Activated naive CD8-positive, alpha-beta T cell treated with anti-CD3 and anti-CD28 coated beads for 36 hours (primary cell): Measurements from ENCODE around the gene SERPINA12. TPM values are rescaled to one million over a fixed set of nuclear protein-coding genes. Genes with fewer than 3 reads are reported as not detected.

ENCODE experiments used
- DNase-seq: peaks from one replicate; pipeline ENCODE4 v3.0.0; 2021
- H3K27ac Mint-ChIP-seq: one replicate; pipeline ENCODE4 v1.8.0; 2022; ENCODE audit warnings: mild to moderate bottlenecking, moderate library complexity, mixed read lengths
- H3K27me3 Mint-ChIP-seq: one replicate; pipeline ENCODE4 v1.8.0; 2022; ENCODE audit warnings: mild to moderate bottlenecking, mixed read lengths
- H3K36me3 Mint-ChIP-seq: one replicate; pipeline ENCODE4 v1.8.0; 2021; ENCODE audit warnings: mild to moderate bottlenecking, mixed read lengths
- H3K4me1 Mint-ChIP-seq: one replicate; pipeline ENCODE4 v1.8.0; 2021; ENCODE audit warnings: mixed read lengths
- H3K4me3 Mint-ChIP-seq: one replicate; pipeline ENCODE4 v1.8.0; 2022; ENCODE audit warnings: mild to moderate bottlenecking, moderate library complexity, mixed read lengths
- H3K9me3 Mint-ChIP-seq: one replicate; pipeline ENCODE4 v1.8.0; 2022; ENCODE audit warnings: mixed read lengths
- total RNA-seq, 2 experiments: library from RNA; stranded (reverse); gene quantifications; one replicate each; pipeline ENCODE4 v1.2.3, GENCODE V29; 2021

The SERPINA12 gene
- total RNA-seq: not detected

- DNase-seq: no peak
- no peak within 1 kb of the TSS for H3K27ac Mint-ChIP-seq
- no peaks in the 10 kb centered on the region for H3K4me1 Mint-ChIP-seq
- H3K36me3 Mint-ChIP-seq: no peaks in the 10 kb centered on the region
- H3K4me3 Mint-ChIP-seq: no peak within 1 kb of the TSS
- H3K9me3 Mint-ChIP-seq: no peaks in the 10 kb centered on the region
- peaks cover 7% of the 10 kb centered on the region for H3K27me3 Mint-ChIP-seq
Observed at GRCh38 chr14:94509356-94509755, at the start of gene SERPINA12. TSS of gene SERPINA12 (minus strand) at chr14:94509469. CDS start at chr14:94498397, 11,072 bp downstream.

DNA sequence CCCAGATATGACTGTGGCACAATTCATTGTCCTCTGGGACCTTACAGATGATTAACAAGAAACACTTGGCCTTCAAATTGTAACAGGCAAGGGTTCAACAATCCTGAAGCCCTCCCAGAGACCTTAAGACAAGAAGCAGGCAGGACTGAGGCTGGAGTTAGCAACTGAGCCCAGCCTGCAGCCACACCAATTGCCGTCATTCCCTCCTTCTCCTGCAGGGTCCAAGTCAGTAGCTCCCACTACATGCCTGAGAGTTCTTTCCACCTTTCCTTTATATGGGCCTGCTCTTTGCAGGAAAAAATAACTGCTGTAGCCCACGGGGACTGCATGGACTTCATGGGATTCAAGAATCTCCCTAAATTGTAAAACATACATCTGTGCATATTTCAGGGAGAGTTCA lies 49.6 kb upstream of the SERPINA12 start:
- no peak overlapping the region for H3K27ac Mint-ChIP-seq
- no peak for DNase-seq
- no peak overlapping the region for H3K4me3 Mint-ChIP-seq
- H3K4me1 Mint-ChIP-seq: no peaks in the 10 kb centered on the region
- no peaks in the 10 kb centered on the region for H3K36me3 Mint-ChIP-seq
- H3K27me3 Mint-ChIP-seq: peaks cover 35% of the 10 kb centered on the region
- H3K9me3 Mint-ChIP-seq: peaks cover 22% of the 10 kb centered on the region

GRCh38 chr14:94557327-94557726 lies 48.1 kb upstream of the SERPINA12 start:
- DNase-seq: no peak
- Mint-ChIP-seq H3K4me3 (no peak overlapping the region), H3K36me3 (no peaks in the 10 kb centered on the region), H3K27me3 (peaks cover 46% of the 10 kb centered on the region), H3K9me3 (peaks cover 22% of the 10 kb centered on the region), H3K27ac (no peak overlapping the region), H3K4me1 (no peaks in the 10 kb centered on the region)

GRCh38 chr14:94555991-94556390 lies 46.7 kb upstream of the SERPINA12 start:
- H3K9me3 Mint-ChIP-seq: peaks cover 22% of the 10 kb centered on the region
- no peak for DNase-seq

GRCh38 chr14:94550041-94550440 lies 40.8 kb upstream of the SERPINA12 start:
- Mint-ChIP-seq H3K27ac (no peak overlapping the region), H3K27me3 (peaks cover 55% of the 10 kb centered on the region), H3K4me3 (no peak overlapping the region), H3K36me3 (no peaks in the 10 kb centered on the region), H3K4me1 (no peaks in the 10 kb centered on the region), H3K9me3 (peaks cover 8% of the 10 kb centered on the region)
- DNase-seq: no peak

More at GRCh38 chr14:94555991-94556390, 46.7 kb upstream of the SERPINA12 start:
- peaks cover 54% of the 10 kb centered on the region for H3K27me3 Mint-ChIP-seq
- H3K36me3 Mint-ChIP-seq: no peaks in the 10 kb centered on the region
- no peak overlapping the region for H3K4me3 Mint-ChIP-seq
- H3K27ac Mint-ChIP-seq: no peak overlapping the region
- H3K4me1 Mint-ChIP-seq: no peaks in the 10 kb centered on the region

GRCh38 chr14:94548999-94549985 lies 40.0 kb upstream of the SERPINA12 start:
- Mint-ChIP-seq H3K27ac (no peak overlapping the region), H3K27me3 (peaks cover 51% of the 10 kb centered on the region), H3K4me1 (no peaks in the 10 kb centered on the region), H3K9me3 (peaks cover 3% of the 10 kb centered on the region), H3K36me3 (no peaks in the 10 kb centered on the region), H3K4me3 (no peak overlapping the region)
- DNase-seq: peak; percentile 43

GRCh38 chr14:94548131-94548998 lies 39.1 kb upstream of the SERPINA12 start:
- Mint-ChIP-seq H3K9me3 (no peaks in the 10 kb centered on the region), H3K27ac (no peak overlapping the region), H3K4me3 (no peak overlapping the region), H3K4me1 (no peaks in the 10 kb centered on the region), H3K36me3 (no peaks in the 10 kb centered on the region), H3K27me3 (peaks cover 42% of the 10 kb centered on the region)
- no peak for DNase-seq

- Mint-ChIP-seq H3K27me3 (peaks cover 36% of the 10 kb centered on the region), H3K27ac (no peak overlapping the region), H3K4me1 (no peaks in the 10 kb centered on the region), H3K4me3 (no peak overlapping the region), H3K36me3 (no peaks in the 10 kb centered on the region), H3K9me3 (no peaks in the 10 kb centered on the region)
- no peak for DNase-seq
Observed at GRCh38 chr14:94547726-94548125, 38.5 kb upstream of the SERPINA12 start.

DNA sequence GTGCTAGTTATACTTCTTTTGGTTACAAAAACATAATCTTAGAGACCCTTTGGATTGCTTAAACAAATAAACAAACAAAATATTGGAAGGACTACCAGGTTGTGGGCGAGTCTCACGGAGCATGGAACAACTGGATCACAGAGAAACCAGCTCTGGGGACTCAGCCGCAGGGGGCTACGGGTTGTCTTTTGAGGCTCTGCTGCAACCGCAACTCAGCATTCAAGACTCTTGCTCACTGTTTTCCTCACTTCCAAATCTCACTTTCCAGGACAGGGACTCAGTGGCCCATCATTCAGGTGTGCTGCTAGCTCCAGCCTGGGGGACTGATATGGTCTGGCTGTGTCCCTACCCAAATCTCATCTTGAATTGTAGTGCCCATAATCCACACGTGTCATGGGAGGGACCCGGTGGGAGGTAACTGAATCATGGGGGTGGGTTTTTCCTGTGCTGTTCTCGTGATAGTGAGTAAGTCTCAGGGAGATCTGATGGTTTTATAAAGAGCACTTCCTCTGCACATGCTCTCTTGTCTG lies 37.9 kb upstream of the SERPINA12 start:
- Mint-ChIP-seq H3K4me3 (no peak overlapping the region), H3K9me3 (no peaks in the 10 kb centered on the region), H3K27me3 (peaks cover 31% of the 10 kb centered on the region), H3K4me1 (no peaks in the 10 kb centered on the region), H3K36me3 (no peaks in the 10 kb centered on the region), H3K27ac (no peak overlapping the region)
- no peak for DNase-seq

DNA sequence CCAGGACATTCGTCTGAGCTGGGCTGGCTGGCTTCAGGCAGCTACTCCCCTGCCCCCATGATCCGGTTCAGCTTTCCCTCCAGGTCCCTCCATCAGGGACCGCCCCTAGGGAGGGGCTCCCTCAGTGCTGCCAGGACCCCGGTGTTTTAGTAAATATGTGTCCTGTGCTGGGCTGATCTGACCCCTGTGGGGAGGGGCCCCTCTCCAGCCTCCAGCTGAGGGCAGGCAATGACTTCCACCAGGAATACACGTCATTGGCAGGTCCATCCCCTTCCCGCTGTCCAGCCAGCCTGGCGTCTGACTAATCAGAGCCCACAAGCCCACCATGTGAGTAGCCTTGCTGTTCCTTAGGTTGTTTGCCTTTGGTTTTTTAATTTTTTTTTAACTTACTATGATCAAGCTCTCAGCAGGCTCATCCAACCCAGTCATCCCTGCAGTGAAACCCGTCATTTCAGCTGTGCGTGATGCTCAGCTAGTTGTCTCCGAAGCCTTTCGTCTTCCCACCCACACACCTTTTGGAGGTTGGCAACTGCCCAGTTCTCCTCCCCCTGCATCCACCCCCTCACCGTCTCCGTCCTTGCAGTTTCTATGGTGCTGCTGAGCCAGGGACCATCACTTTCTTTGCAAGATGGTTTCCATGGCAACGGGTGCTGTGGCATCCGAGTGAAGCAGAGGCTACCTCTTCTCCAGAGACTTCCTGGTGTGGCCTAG lies 36.0 kb upstream of the SERPINA12 start:
- no peaks in the 10 kb centered on the region for H3K36me3 Mint-ChIP-seq
- H3K27me3 Mint-ChIP-seq: peaks cover 20% of the 10 kb centered on the region
- no peaks in the 10 kb centered on the region for H3K4me1 Mint-ChIP-seq
- H3K4me3 Mint-ChIP-seq: no peak overlapping the region
- no peaks in the 10 kb centered on the region for H3K9me3 Mint-ChIP-seq
- no peak overlapping the region for H3K27ac Mint-ChIP-seq
- no peak for DNase-seq

- Mint-ChIP-seq H3K4me1 (no peaks in the 10 kb centered on the region), H3K27me3 (peaks cover 15% of the 10 kb centered on the region), H3K27ac (no peak overlapping the region), H3K36me3 (no peaks in the 10 kb centered on the region), H3K4me3 (no peak overlapping the region), H3K9me3 (no peaks in the 10 kb centered on the region)
- DNase-seq: no peak
Observed at GRCh38 chr14:94544726-94545125, 35.5 kb upstream of the SERPINA12 start.

GRCh38 chr14:94543449-94544124 lies 34.3 kb upstream of the SERPINA12 start:
- H3K27ac Mint-ChIP-seq: no peak overlapping the region
- no peaks in the 10 kb centered on the region for H3K4me1 Mint-ChIP-seq
- H3K36me3 Mint-ChIP-seq: no peaks in the 10 kb centered on the region
- no peak for DNase-seq
- H3K27me3 Mint-ChIP-seq: peaks cover 17% of the 10 kb centered on the region
- H3K9me3 Mint-ChIP-seq: no peaks in the 10 kb centered on the region
- no peak overlapping the region for H3K4me3 Mint-ChIP-seq

DNA sequence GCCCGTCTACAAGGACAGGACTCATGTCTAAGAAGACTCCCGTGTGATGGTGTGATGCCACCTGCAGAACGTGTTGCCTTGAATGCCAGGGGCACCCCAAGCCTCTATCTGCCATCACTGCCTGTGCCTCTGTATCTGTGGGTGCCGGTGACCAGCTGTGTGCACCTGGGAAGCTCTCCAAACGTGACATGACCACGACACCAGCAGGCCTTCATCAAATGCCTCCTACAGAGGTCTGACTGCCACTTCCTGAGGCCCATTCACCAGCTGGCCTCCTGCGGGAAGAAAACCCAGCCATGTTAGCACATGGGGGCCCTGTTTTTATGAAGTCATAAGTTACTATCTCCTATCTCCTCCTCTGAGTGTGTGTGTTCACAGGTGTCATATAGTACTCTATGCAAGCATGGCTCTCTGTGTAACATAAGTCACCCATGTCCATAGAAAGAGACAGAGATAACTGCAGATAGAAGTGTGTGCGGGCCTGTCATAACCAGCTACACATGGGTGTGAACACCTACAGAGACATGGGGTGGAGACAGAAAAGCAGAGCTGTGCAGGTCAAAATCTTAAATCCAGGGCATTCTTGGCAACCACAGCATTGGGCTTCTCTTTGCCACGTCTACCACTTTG lies 33.7 kb upstream of the SERPINA12 start:
- no peak overlapping the region for H3K4me3 Mint-ChIP-seq
- H3K36me3 Mint-ChIP-seq: no peaks in the 10 kb centered on the region
- no peak for DNase-seq
- peaks cover 24% of the 10 kb centered on the region for H3K27me3 Mint-ChIP-seq
- H3K9me3 Mint-ChIP-seq: no peaks in the 10 kb centered on the region
- H3K4me1 Mint-ChIP-seq: no peaks in the 10 kb centered on the region
- no peak overlapping the region for H3K27ac Mint-ChIP-seq
